Suppressor macrophage treated with lipopolysaccharide for 1 hour (primary cell): ENCODE data around the gene RAB31.

ENCODE experiments used
- DNase-seq, 3 donors: peaks; one replicate each; pipeline ENCODE4 v3.0.0-alpha.2; 2020 to 2022

Gene RAB31

DNA sequence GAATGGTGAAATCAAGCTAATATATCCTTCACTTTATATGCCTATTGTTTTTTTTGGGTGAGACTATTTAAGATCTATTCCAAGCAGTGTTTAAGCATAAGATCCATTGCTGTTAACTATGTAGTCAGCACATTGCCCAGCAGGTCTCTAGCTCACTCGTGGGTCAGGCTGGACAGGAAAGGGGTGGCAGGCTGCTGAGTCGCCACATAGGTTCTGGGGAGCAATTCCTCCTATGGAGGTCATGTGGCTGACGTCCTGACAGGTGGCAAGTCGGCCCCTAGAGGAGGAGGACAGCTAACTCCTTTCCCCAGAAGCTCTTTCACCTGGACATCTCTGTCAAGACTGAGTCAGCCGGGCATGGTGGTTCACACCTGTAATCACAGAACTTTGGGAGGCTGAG, 13.9 kb upstream of the RAB31 start:
- no peak for DNase-seq

- DNase-seq, result no peak
Measured at GRCh38 chr18:9694952-9695495, 13.1 kb upstream of the RAB31 start.

- no peak for DNase-seq
Measured at GRCh38 chr18:9695605-9696004, 12.5 kb upstream of the RAB31 start.

GRCh38 chr18:9696112-9696511, 12.0 kb upstream of the RAB31 start:
- DNase-seq, result no peak

DNA sequence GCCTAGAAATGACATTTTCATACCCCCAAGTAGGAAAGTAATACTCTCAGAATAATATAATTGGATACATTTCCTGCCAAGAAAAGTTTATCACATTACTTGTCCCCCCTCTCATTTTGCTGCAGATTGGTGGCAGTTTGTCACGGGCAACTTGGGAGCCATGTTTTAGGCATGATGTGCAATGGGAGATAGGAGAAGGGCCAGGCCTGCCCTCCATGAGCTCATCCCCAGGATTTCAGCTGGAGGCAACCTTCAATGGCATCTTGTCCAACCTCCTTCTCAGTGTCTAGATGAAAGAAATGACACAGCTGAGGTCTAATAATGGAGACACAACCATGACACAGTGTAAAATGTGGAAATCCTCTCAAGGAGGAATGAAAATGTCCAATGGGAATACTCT, 11.4 kb upstream of the RAB31 start:
- no peak for DNase-seq

GRCh38 chr18:9697121-9697520, 11.0 kb upstream of the RAB31 start:
- no peak for DNase-seq

- no peak for DNase-seq
Measured at GRCh38 chr18:9698497-9698896, 9.6 kb upstream of the RAB31 start.

- peak in 2 of 3 donors; percentile 34 to 40 for DNase-seq
Measured at GRCh38 chr18:9700261-9700796, 7.8 kb upstream of the RAB31 start.

GRCh38 chr18:9701609-9702349, 6.3 kb upstream of the RAB31 start:
- DNase-seq, result peak; percentile 72 to 81 (median 79)

DNA sequence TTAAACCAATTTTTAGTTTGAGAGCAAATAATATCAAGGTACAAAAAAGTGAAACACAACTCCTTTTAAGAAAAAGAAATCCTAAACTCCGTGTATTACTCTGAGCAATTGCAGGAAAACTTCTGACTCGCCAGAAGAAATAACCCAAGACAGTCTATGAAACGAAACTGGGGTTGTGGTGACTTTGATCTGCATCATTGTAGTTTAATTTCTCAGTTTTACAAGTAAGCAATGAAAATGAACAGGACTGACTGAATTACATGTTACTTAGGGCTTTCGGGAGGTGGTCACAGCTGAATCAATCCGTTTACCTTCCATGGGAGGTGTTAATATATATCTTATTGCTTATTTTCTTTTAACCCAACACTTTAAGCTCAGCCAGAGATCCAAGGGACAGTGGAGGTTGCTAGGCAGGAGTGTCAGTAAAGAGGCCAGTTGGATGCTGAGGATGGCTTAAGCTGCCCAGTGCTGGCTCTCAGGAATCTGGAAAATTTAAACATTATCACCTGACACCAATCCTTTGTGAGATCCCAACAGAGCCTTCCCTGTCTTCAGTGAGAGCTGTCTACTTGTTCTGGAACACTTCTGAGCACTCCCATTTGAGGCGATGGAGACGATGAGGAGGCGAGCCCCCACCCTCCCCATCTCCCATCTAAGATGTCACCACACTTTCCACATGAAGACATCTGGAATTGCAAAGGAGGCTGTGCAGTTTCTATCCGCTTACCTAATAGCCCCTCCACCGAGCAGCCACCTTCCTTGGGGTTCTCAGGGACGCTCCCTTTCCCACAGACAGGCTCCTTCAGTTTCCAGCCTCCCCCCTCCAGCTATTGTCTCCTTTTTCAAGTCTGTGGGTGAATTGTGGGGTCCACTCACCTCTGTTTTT, 3.6 kb upstream of the RAB31 start:
- peak in 1 of 3 donors; percentile 46 for DNase-seq

DNA sequence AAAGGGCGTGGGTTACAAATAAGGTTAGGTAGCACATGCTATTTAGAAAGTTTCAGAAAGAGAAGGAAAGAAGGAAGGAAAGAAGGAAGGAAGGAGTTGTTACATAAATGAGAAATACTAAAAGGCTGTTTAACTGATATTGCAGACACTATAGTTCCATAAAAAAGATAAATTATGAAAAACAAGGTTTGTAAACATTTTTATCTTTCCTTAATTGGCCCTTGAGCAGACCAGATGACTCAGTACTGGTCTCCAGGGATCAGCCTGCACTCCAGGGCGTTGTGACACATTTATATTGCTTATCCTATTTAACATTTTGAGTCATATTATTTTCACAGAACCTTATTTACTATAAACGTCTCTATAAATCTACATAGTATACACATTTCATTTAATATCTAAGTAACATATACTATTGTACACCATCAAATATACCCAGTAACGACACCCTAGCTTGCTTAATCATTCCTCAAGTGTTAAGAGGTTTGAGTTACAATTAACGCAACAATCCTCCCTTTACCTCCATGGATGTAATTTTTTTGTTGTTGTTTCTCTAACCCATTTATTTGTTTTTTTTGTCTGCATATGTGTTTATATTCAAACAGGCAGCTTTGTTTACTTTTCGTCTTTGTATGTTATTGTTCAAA, 2.8 kb upstream of the RAB31 start:
- peak; percentile 46 to 74 (median 69) for DNase-seq

DNA sequence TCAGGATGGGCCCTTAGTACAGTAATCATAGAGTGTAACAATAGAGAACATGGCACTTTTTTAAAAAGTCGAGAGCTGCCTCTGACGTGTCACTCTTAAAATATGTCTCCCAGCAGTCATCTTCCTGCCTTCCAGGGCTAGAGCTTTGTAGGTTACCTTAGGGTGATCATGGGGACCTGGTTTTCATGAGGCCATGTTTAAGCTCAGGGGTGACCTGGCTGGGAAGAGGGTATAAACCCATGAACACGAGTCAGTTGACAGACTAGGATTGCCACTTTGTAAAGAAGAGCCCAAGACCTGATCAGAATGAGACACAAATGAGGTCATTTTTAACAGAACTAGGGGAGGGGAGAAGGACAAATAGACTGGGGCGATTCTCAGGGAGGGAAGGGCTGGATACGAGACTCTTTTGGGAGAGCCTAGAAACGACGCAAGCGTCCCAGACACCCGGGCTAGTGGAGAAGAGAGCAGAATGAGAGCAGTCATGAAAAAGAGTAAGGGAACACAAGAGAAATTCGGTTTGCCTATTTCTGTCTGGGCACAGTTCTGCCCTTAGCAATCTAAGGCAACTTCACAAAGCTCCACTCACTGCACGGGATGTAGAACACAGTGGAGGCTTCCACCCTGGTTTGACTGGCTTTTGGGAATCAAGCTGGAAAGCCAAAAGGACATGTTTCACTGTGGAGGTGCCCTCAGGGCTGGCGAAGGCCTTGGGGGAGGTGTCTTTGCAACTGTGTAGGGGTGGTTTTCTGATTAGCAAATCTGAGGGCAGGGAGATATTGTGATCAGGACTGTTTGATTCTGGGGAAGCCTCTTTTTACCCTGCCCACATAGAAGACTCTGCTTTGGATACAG, 1.8 kb upstream of the RAB31 start:
- no peak for DNase-seq

DNA sequence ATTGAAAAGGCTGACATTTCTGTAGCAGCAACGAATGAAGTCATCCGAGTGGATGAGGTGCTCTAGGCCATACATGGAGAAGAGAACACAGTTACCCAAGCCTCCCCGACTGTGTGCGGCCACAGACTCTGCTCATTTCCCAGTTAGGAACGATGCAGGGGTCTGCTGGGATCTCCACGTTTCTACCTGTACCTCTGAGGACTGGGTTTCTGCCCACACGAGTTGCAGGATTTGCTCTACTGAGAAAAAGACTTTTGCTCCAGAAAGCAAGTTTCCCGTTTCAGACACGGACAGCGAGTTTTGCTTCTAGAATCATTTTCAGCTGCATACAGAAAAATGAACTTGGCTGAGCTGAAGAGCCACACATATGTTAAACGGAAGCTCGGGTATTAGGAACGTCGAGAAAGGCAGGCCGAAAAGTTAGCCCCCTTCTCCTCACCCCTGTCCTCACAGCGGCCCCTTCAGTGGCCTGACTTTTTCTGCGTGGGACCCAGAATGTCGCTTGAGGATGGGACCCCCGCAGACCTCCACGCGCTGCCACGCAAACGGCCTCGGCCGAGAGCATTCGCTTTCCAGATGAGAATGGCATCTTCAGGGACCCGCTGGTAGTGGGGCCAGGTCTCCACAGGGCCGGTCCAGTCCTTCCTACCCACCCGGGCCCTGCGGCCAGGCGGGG, 582 bp upstream of the RAB31 start:
- no peak for DNase-seq

- DNase-seq, result peak; percentile 52 to 66 (median 63)
Measured at GRCh38 chr18:9708434-9709303, 568 bp downstream of the RAB31 start.

GRCh38 chr18:9709304-9709877, 1.3 kb downstream of the RAB31 start:
- peak; percentile 50 to 52 (median 52) for DNase-seq

GRCh38 chr18:9710037-9710436, 1.9 kb downstream of the RAB31 start:
- DNase-seq, result no peak

GRCh38 chr18:9711361-9712129, 3.4 kb downstream of the RAB31 start:
- DNase-seq, result peak; percentile 74 to 88 (median 74)

DNA sequence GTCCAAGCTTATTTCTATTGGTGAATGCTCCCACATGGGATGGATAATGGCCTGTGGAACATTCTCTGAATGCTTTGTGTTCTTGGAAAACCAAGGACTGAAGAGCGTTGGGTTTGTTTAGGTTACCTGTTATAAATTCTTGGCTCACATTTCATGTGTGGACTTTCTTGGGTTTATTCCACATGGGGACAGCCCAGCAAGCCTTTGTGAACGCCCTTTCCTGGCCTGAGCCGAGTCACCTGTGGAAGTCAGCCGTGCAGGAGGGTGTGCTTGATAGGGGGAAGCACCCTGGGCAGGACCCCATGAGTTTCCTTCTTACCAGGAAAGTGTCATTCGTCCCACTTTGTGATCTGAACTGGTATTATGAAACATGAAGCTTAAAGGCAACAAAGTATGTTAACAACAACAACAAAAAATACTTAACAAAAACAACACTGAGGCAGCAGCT, 4.1 kb downstream of the RAB31 start:
- DNase-seq, result no peak

- DNase-seq, result peak; percentile 45 to 66 (median 49)
Measured at GRCh38 chr18:9712611-9713010, 4.5 kb downstream of the RAB31 start.
